A549 (cell line): ENCODE results near the gene FCMR. TPM values are rescaled to one million over a fixed set of nuclear protein-coding genes. Genes with fewer than 3 reads are reported as not detected.

Experiments
- ATAC-seq, 2 experiments: fragments of 200-7000 bp in 1 of 2; fragments of >200 bp in 1 of 2; cut with Nextera tagmentation in 1 of 2; cut with Tn5 transposase in 1 of 2; 3 replicates each; pipeline versions ENCODE4 v1.8.0 to v1.9.1; 2018 to 2020; ENCODE audit warnings: mild to moderate bottlenecking in 1 of 2, moderate library complexity in 1 of 2
- CTCF ChIA-PET: fragments of 300-600 bp; sonication (Branson Sonifier 250); formaldehyde crosslinking; extraction: SDS; loops from one replicate; lab custom pipeline; 2021; ENCODE audit warnings: antibody characterized with exemption, inconsistent platforms; lab: Yijun Ruan, JAX
- POLR2A ChIA-PET: fragments of 350-600 bp; formaldehyde crosslinking; extraction: SDS; loops from one replicate; lab custom pipeline; 2021; ENCODE audit warnings: antibody characterized with exemption, inconsistent platforms; lab: Yijun Ruan, JAX
- DNase-seq, 2 experiments: peaks; one replicate each; pipeline versions ENCODE4 v3.0.0 to v3.0.0-alpha.2; 2011 to 2016; ENCODE audit warnings: low read depth in 1 of 2, low spot score in 1 of 2
- FAIRE-seq: peaks from 2 replicates; lab custom pipeline; 2011; peaks lifted over from hg19 to GRCh38; lab: Jason Lieb, UNC
- H3K27ac ChIP-seq, 2 experiments: fragments of >200 bp; sonication (Bioruptor Twin); formaldehyde crosslinking; 3 replicates each; pipeline ENCODE4 v1.5.1; 2016 to 2017
- H3K4me1 ChIP-seq: fragments of >200 bp; sonication (Bioruptor Twin); formaldehyde crosslinking; 3 replicates; pipeline ENCODE4 v1.6.1; 2016
- H3K4me2 ChIP-seq: fragments of >200 bp; sonication (Bioruptor Twin); formaldehyde crosslinking; 3 replicates; pipeline ENCODE4 v1.6.1; 2016
- H3K4me3 ChIP-seq: fragments of >200 bp; sonication (Bioruptor Twin); formaldehyde crosslinking; 3 replicates; pipeline ENCODE4 v1.5.1; 2016
- H3K9me3 ChIP-seq: fragments of >200 bp; sonication (Bioruptor Twin); formaldehyde crosslinking; 3 replicates; pipeline ENCODE4 v1.6.1; 2016
- CBX2 ChIP-seq: fragments of 200-600 bp; sonication (generic); IDR thresholded peaks from 2 replicates; pipeline ENCODE4 v1.6.1; 2016; ENCODE audit warnings: low read depth, mild to moderate bottlenecking, borderline replicate concordance
- CHD2 ChIP-seq: fragments of 150-350 bp; IDR thresholded peaks from 2 replicates; pipeline ENCODE4 v1.6.1; 2014; ENCODE audit warnings: low read length; ENCODE audit not compliant: partially characterized antibody
- CHD4 ChIP-seq: fragments of 200-600 bp; sonication (generic); IDR thresholded peaks from 2 replicates; pipeline ENCODE4 v1.6.1; 2016; ENCODE audit warnings: antibody characterized with exemption, mild to moderate bottlenecking, borderline replicate concordance
- ELK1 ChIP-seq: fragments of 150-350 bp; IDR thresholded peaks from 2 replicates; pipeline ENCODE4 v1.6.1; 2014; ENCODE audit warnings: low read depth, mild to moderate bottlenecking, low read length
- FOSL2 ChIP-seq, 2 experiments: fragments of 450-650 bp in 1 of 2; fragments of >200 bp in 1 of 2; sonication (Bioruptor Twin) in 1 of 2; formaldehyde crosslinking; IDR thresholded peaks; 2 replicates each; pipeline versions ENCODE4 v1.5.0 to v1.6.1; 2016 to 2020; ENCODE audit warnings: mild to moderate bottlenecking in 1 of 2, moderate library complexity in 1 of 2
- GATA3 ChIP-seq: IDR thresholded peaks from 2 replicates; pipeline ENCODE4 v1.6.1; 2012; ENCODE audit warnings: borderline replicate concordance
- HEYL ChIP-seq: fragments of 250-450 bp; sonication (Bioruptor Pico); IDR thresholded peaks from 2 replicates; pipeline ENCODE4 v1.8.0; 2021; ENCODE audit warnings: mild to moderate bottlenecking, moderate library complexity
- HOXB13 ChIP-seq: fragments of 250-450 bp; sonication (Bioruptor Pico); IDR thresholded peaks from 2 replicates; pipeline ENCODE4 v1.5.0; 2020; ENCODE audit warnings: low read depth, mild to moderate bottlenecking, moderate library complexity
- HOXB5 ChIP-seq: fragments of 250-450 bp; sonication (Bioruptor Pico); IDR thresholded peaks from 2 replicates; pipeline ENCODE4 v1.5.0; 2020; ENCODE audit warnings: mild to moderate bottlenecking, moderate library complexity
- JUN ChIP-seq, 2 experiments: fragments of >200 bp; sonication (Bioruptor Twin); formaldehyde crosslinking; IDR thresholded peaks; 2 replicates in 1 of 2; 3 replicates in 1 of 2; pipeline ENCODE4 v1.6.1; 2016 to 2017
- KDM5A ChIP-seq: fragments of 200-600 bp; sonication (generic); IDR thresholded peaks from 2 replicates; pipeline ENCODE4 v1.6.1; 2016; ENCODE audit warnings: antibody characterized with exemption, mild to moderate bottlenecking
- NR3C1 ChIP-seq: fragments of >200 bp; sonication (Bioruptor Twin); formaldehyde crosslinking; IDR thresholded peaks from 3 replicates; pipeline ENCODE4 v1.6.1; 2017
- POLR2A ChIP-seq: IDR thresholded peaks from 2 replicates; pipeline ENCODE4 v1.6.1; 2012; ENCODE audit warnings: mild to moderate bottlenecking, low read length
- RCOR1 ChIP-seq: fragments of 150-350 bp; IDR thresholded peaks from 2 replicates; pipeline ENCODE4 v1.6.1; 2014; ENCODE audit warnings: antibody characterized with exemption, low read length, low read depth
- RFX5 ChIP-seq: fragments of 450-650 bp; IDR thresholded peaks from 2 replicates; pipeline ENCODE4 v1.7.1; 2014; ENCODE audit warnings: antibody characterized with exemption, mild to moderate bottlenecking, moderate library complexity
- SREBF2 ChIP-seq: fragments of 450-650 bp; IDR thresholded peaks from 2 replicates; pipeline ENCODE4 v1.6.1; 2014; ENCODE audit warnings: mild to moderate bottlenecking, moderate library complexity
- ZC3H11A ChIP-seq: fragments of 450-650 bp; IDR thresholded peaks from 2 replicates; pipeline ENCODE4 v1.6.1; 2014; ENCODE audit warnings: antibody characterized with exemption, mild to moderate bottlenecking
- WGBS: methylation state at CpG from one replicate; pipeline ENCODE4 v1.1.6; 2017; ENCODE audit errors: missing lambda C conversion rate; 5-methylcytosine and 5-hydroxymethylcytosine counted together
- polyA plus RNA-seq, 4 experiments: library from polyadenylated mRNA; depleted of rRNA in 3 of 4; stranded (reverse); fragments of >200 nt; fragmentation: RNase III in 1 of 4; extraction: RNeasy Plus Mini Kit Qiagen cat#74134 plus additional on column Dnase treatment in 1 of 4; gene quantifications; 2 replicates in 3 of 4; 3 replicates in 1 of 4; pipeline ENCODE4 v1.2.3, GENCODE V29; 2011 to 2017
- TF ChIP-seq, protein P1 (sequence below): fragments of >200 bp; sonication (Bioruptor Twin); formaldehyde crosslinking; IDR thresholded peaks from 3 replicates; pipeline ENCODE4 v1.5.1; 2016
- TF ChIP-seq, protein P2 (sequence below): fragments of 250-450 bp; sonication (Bioruptor Pico); IDR thresholded peaks from 2 replicates; pipeline ENCODE4 v1.5.0; 2021; ENCODE audit warnings: mild to moderate bottlenecking, moderate library complexity, borderline replicate concordance
- TF ChIP-seq, protein P3 (sequence below): IDR thresholded peaks from 2 replicates; pipeline ENCODE4 v1.6.1; 2012

The FCMR gene
- polyA plus RNA-seq, 2 of the 4 experiments (the other 2 are of a cell fraction): 0.19 to 0.93 TPM

DNA sequence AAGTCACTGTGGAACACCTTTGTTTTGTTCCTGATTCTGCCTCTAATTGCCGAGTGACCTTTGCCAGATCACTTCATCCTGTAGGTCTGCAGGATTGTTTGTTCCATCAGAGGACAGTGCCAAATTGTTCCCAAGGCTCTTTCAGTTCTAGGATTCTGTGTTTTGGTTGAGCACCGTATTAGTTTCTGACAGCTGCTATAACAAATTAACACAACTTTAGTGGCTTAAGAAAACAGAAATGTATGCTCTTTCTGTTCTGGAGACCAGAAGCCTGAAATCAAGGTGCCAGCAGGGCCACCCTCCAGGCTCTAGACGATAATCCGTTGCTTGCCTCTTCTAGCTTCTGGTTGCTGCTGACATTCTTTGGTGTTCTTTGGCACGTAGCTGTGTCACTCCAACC, 27.9 kb upstream of the FCMR start:
- TF ChIP-seq FOSL2 (IDR thresholded peaks at IDR 0.05) (no peak), FOSL2 (CRISPR knock-in tag; IDR thresholded peaks at IDR 0.05) (no peak), ZC3H11A (no peak), ELK1 (no peak), HOXB13 (CRISPR knock-in tag) (no peak), SREBF2 (no peak), RFX5 (no peak), CHD2 (no peak), POLR2A (no peak), HOXB5 (no peak), CBX2 (no peak), RCOR1 (no peak), JUN (IDR thresholded peaks at IDR 0.05) (no peak), NR3C1 (no peak)
- TF ChIP-seq, protein P1, sequence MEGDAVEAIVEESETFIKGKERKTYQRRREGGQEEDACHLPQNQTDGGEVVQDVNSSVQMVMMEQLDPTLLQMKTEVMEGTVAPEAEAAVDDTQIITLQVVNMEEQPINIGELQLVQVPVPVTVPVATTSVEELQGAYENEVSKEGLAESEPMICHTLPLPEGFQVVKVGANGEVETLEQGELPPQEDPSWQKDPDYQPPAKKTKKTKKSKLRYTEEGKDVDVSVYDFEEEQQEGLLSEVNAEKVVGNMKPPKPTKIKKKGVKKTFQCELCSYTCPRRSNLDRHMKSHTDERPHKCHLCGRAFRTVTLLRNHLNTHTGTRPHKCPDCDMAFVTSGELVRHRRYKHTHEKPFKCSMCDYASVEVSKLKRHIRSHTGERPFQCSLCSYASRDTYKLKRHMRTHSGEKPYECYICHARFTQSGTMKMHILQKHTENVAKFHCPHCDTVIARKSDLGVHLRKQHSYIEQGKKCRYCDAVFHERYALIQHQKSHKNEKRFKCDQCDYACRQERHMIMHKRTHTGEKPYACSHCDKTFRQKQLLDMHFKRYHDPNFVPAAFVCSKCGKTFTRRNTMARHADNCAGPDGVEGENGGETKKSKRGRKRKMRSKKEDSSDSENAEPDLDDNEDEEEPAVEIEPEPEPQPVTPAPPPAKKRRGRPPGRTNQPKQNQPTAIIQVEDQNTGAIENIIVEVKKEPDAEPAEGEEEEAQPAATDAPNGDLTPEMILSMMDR: no peak
- TF ChIP-seq, protein P2, sequence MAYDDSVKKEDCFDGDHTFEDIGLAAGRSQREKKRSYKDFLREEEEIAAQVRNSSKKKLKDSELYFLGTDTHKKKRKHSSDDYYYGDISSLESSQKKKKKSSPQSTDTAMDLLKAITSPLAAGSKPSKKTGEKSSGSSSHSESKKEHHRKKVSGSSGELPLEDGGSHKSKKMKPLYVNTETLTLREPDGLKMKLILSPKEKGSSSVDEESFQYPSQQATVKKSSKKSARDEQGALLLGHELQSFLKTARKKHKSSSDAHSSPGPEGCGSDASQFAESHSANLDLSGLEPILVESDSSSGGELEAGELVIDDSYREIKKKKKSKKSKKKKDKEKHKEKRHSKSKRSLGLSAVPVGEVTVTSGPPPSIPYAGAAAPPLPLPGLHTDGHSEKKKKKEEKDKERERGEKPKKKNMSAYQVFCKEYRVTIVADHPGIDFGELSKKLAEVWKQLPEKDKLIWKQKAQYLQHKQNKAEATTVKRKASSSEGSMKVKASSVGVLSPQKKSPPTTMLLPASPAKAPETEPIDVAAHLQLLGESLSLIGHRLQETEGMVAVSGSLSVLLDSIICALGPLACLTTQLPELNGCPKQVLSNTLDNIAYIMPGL (CRISPR knock-in tag): no peak
- Histone ChIP-seq H3K27ac (no peak overlapping the region), H3K4me1 (peaks cover 26% of the 10 kb centered on the region), H3K4me3 (no peak overlapping the region), H3K4me2 (no peak overlapping the region), H3K9me3 (0 out of 3 replicates have a peak, but pooled peaks cover 5% of the 10 kb centered on the region)
- ATAC-seq (no peak), DNase-seq (no peak), FAIRE-seq (no peak)
- CTCF ChIA-PET: interaction anchor here (1.0 to 2.2 kb wide), 3 partner anchors 9 to 38 kb away, joined by 3 to 7 read pairs (median 5); no protein-coding TSS in a partner anchor
- POLR2A ChIA-PET: no interaction called here
- WGBS: 92% methylated on average over 5 of the region's 5 CpGs

DNA sequence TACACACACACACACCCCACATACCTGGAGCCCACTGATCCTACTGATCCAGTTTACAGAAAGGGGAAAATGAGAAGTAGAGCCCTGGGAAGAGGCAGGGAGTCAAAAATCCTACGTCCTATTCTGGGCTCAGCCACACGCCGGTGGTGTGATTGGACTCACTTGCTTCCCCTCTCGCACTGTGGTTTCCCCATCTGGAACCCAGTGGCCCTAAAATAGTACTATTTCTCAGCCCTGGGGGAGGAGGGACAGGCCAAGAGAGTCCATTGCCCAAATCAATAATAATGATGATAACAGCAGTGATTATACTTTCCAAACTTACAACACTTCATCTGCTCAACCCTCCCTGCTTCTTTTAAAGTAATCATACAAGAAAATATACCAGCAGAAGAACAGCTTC, 27.5 kb upstream of the FCMR start:
- H3K9me3 ChIP-seq: 0 out of 3 replicates have a peak, but pooled peaks cover 5% of the 10 kb centered on the region
- FAIRE-seq (no peak), ATAC-seq (no peak)
- POLR2A ChIA-PET: no interaction called here
- H3K27ac ChIP-seq: no peak overlapping the region
- 95% methylated on average over 4 of the region's 4 CpGs for WGBS
- TF ChIP-seq GATA3 (no peak), KDM5A (no peak), HEYL (no peak), CHD4 (no peak)
- TF ChIP-seq, protein P2 (CRISPR knock-in tag): no peak
- TF ChIP-seq, protein P3, sequence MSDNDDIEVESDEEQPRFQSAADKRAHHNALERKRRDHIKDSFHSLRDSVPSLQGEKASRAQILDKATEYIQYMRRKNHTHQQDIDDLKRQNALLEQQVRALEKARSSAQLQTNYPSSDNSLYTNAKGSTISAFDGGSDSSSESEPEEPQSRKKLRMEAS: no peak
- TF ChIP-seq, all 56 proteins: peak for 0
- DNase-seq: no peak
- Histone ChIP-seq H3K4me3 (no peak overlapping the region), H3K4me2 (no peak overlapping the region), H3K4me1 (peaks cover 26% of the 10 kb centered on the region)
- CTCF ChIA-PET: interaction anchor here (1.2 to 2.2 kb wide), 3 partner anchors 9 to 33 kb away, joined by 5 to 7 read pairs (median 5); no protein-coding TSS in a partner anchor
